ENCODE measurements around the gene C16orf89.

C16orf89 gene

DNA sequence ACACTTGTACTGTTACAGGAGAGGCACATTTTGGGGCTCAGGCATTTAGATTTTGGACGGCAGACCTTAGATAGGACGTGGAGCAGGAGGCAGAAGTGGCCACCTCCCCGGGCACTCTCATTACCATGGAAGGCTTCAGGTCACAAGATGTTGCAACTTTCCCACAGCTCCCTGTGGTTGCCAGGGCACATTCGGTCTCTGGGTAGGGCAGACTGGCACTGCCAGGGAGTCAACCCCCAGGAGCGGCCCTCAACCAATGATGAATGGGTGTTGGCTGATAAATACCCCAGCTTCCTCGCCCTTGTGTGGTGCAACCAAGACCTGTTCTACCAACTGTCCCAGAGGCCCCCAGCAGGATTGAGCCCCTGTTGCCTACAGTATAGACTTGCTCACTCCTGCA is 43.2 kb downstream of the C16orf89 start:
- no peak for DNase-seq (ENCODE audit: low read depth in 1 of 2, low spot score in 1 of 2)
- Histone ChIP-seq H3K4me3 (replicated peaks; ENCODE audit: insufficient read depth, low read length) (no peak overlapping the region), H3K27ac (replicated peaks) (no peak overlapping the region), H3K27me3 (ENCODE audit: insufficient read depth, poor library complexity, severe bottlenecking) (no peaks in the 10 kb centered on the region)
- TF ChIP-seq SPI1 (IDR thresholded peaks at IDR 0.05; ENCODE audit: borderline replicate concordance, low read depth) (no peak), POLR2AphosphoS5 (IDR thresholded peaks at IDR 0.05; ENCODE audit: low read depth) (no peak), GABPA (IDR thresholded peaks at IDR 0.05; ENCODE audit: low read depth) (no peak)
- TF ChIP-seq, protein P1, sequence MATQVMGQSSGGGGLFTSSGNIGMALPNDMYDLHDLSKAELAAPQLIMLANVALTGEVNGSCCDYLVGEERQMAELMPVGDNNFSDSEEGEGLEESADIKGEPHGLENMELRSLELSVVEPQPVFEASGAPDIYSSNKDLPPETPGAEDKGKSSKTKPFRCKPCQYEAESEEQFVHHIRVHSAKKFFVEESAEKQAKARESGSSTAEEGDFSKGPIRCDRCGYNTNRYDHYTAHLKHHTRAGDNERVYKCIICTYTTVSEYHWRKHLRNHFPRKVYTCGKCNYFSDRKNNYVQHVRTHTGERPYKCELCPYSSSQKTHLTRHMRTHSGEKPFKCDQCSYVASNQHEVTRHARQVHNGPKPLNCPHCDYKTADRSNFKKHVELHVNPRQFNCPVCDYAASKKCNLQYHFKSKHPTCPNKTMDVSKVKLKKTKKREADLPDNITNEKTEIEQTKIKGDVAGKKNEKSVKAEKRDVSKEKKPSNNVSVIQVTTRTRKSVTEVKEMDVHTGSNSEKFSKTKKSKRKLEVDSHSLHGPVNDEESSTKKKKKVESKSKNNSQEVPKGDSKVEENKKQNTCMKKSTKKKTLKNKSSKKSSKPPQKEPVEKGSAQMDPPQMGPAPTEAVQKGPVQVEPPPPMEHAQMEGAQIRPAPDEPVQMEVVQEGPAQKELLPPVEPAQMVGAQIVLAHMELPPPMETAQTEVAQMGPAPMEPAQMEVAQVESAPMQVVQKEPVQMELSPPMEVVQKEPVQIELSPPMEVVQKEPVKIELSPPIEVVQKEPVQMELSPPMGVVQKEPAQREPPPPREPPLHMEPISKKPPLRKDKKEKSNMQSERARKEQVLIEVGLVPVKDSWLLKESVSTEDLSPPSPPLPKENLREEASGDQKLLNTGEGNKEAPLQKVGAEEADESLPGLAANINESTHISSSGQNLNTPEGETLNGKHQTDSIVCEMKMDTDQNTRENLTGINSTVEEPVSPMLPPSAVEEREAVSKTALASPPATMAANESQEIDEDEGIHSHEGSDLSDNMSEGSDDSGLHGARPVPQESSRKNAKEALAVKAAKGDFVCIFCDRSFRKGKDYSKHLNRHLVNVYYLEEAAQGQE (IDR thresholded peaks at IDR 0.05; ENCODE audit: insufficient replicate concordance, low read depth), result no peak
- TF ChIP-seq, protein P2, sequence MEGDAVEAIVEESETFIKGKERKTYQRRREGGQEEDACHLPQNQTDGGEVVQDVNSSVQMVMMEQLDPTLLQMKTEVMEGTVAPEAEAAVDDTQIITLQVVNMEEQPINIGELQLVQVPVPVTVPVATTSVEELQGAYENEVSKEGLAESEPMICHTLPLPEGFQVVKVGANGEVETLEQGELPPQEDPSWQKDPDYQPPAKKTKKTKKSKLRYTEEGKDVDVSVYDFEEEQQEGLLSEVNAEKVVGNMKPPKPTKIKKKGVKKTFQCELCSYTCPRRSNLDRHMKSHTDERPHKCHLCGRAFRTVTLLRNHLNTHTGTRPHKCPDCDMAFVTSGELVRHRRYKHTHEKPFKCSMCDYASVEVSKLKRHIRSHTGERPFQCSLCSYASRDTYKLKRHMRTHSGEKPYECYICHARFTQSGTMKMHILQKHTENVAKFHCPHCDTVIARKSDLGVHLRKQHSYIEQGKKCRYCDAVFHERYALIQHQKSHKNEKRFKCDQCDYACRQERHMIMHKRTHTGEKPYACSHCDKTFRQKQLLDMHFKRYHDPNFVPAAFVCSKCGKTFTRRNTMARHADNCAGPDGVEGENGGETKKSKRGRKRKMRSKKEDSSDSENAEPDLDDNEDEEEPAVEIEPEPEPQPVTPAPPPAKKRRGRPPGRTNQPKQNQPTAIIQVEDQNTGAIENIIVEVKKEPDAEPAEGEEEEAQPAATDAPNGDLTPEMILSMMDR (IDR thresholded peaks at IDR 0.05; ENCODE audit: insufficient read depth, low read length), result no peak

DNA sequence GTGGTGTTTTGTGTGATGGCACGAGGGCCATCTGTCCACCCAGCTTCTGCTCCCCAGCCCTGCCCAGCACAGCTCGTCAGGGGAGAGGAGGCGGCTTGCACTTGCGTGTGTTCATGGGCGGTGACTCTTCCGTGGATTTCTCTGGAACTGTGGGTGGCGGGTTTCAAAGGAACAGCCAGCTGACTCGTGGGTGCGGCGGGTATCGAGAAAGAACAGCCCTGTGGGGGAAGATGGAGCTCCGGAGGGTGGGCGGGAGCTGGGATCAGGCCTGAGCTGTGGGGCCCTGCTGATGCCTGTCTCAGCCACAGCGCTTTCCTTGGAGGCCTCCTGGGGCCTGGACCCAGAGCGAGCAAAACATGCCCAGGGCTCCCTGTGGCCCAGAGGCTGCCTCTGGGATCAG is 45.2 kb downstream of the C16orf89 start:
- no peak overlapping the region for H3K4me3 ChIP-seq (replicated peaks; ENCODE audit: insufficient read depth, low read length)
- no peak overlapping the region for H3K27ac ChIP-seq (replicated peaks)
- TF ChIP-seq, protein P2 (IDR thresholded peaks at IDR 0.05; ENCODE audit: insufficient read depth, low read length), result no peak
- TF ChIP-seq SPI1 (IDR thresholded peaks at IDR 0.05; ENCODE audit: borderline replicate concordance, low read depth) (no peak), POLR2AphosphoS5 (IDR thresholded peaks at IDR 0.05; ENCODE audit: low read depth) (no peak), GABPA (IDR thresholded peaks at IDR 0.05; ENCODE audit: low read depth) (no peak)
- TF ChIP-seq, protein P1 (IDR thresholded peaks at IDR 0.05; ENCODE audit: insufficient replicate concordance, low read depth), result no peak
- no peak for DNase-seq (ENCODE audit: low read depth in 1 of 2, low spot score in 1 of 2)
- no peaks in the 10 kb centered on the region for H3K27me3 ChIP-seq (ENCODE audit: insufficient read depth, poor library complexity, severe bottlenecking)

DNA sequence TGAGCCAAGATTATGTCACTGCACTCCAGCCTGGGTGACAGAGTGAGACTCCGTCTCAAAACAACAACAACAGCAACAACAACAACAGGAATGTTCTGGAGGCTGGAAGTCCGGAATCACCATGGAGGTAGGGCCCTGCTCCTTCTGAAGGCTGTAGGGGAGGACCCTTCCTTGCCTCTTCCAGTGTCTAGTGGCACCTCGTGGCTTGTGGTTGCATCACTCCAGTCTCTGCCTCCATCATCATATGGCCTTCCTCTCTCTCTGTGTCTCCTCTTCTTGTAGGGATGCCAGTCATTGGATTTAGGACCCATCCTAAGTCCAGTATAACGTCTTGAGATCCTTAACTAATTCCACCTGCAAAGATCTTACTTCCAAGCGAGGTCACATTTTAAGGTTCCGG is 46.0 kb downstream of the C16orf89 start:
- DNase-seq (ENCODE audit: low read depth in 1 of 2, low spot score in 1 of 2), result no peak
- H3K27ac ChIP-seq (replicated peaks), result no peak overlapping the region
- no peak for TF ChIP-seq POLR2AphosphoS5 (IDR thresholded peaks at IDR 0.05; ENCODE audit: low read depth)
- TF ChIP-seq, protein P1 (IDR thresholded peaks at IDR 0.05; ENCODE audit: insufficient replicate concordance, low read depth), result no peak
- TF ChIP-seq GABPA (IDR thresholded peaks at IDR 0.05; ENCODE audit: low read depth), result no peak
- TF ChIP-seq SPI1 (IDR thresholded peaks at IDR 0.05; ENCODE audit: borderline replicate concordance, low read depth), result no peak
- TF ChIP-seq, protein P2 (IDR thresholded peaks at IDR 0.05; ENCODE audit: insufficient read depth, low read length), result no peak
- H3K4me3 ChIP-seq (replicated peaks; ENCODE audit: insufficient read depth, low read length), result no peak overlapping the region
- no peaks in the 10 kb centered on the region for H3K27me3 ChIP-seq (ENCODE audit: insufficient read depth, poor library complexity, severe bottlenecking)
